ENCODE results near the gene GPR87.

DNA sequence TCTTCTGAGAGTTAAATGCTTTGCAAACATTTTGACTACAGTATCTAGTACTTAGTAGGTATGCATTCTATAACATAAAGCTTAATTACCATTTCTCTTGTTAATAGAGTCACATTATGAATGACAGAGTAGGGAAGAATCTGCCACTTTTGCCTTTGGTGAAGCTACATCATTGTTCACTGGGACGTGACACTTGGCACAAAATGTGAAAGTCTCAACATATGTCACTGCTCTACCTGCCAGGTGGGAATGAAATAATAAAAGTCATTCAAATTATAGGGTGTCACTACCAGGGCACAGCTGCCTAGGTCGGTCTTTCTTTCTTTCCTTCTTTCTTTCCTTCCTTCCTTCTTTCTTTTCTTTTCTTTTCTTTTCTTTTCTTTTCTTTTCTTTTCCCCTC is 17.6 kb downstream of the GPR87 start:
- TF ChIP-seq CTCF (IDR thresholded peaks at IDR 0.05; ENCODE audit: insufficient read depth, low read length) (no peak), POLR2AphosphoS5 (IDR thresholded peaks at IDR 0.05; ENCODE audit: low read depth) (no peak)
- TF ChIP-seq, protein P1, sequence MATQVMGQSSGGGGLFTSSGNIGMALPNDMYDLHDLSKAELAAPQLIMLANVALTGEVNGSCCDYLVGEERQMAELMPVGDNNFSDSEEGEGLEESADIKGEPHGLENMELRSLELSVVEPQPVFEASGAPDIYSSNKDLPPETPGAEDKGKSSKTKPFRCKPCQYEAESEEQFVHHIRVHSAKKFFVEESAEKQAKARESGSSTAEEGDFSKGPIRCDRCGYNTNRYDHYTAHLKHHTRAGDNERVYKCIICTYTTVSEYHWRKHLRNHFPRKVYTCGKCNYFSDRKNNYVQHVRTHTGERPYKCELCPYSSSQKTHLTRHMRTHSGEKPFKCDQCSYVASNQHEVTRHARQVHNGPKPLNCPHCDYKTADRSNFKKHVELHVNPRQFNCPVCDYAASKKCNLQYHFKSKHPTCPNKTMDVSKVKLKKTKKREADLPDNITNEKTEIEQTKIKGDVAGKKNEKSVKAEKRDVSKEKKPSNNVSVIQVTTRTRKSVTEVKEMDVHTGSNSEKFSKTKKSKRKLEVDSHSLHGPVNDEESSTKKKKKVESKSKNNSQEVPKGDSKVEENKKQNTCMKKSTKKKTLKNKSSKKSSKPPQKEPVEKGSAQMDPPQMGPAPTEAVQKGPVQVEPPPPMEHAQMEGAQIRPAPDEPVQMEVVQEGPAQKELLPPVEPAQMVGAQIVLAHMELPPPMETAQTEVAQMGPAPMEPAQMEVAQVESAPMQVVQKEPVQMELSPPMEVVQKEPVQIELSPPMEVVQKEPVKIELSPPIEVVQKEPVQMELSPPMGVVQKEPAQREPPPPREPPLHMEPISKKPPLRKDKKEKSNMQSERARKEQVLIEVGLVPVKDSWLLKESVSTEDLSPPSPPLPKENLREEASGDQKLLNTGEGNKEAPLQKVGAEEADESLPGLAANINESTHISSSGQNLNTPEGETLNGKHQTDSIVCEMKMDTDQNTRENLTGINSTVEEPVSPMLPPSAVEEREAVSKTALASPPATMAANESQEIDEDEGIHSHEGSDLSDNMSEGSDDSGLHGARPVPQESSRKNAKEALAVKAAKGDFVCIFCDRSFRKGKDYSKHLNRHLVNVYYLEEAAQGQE (IDR thresholded peaks at IDR 0.05; ENCODE audit: insufficient replicate concordance, low read depth), result no peak

Measured in HL-60 (cell line).